Mesendoderm (in vitro differentiated cells): ENCODE results near the gene HRK.

Experiments
- DNase-seq: peaks from one replicate; pipeline ENCODE4 v3.0.0; 2013
- H2AK5ac ChIP-seq: 2 replicates; pipeline ENCODE4 v1.6.1; 2013; ENCODE audit warnings: low read length, inconsistent platforms
- H2BK120ac ChIP-seq: 2 replicates; pipeline ENCODE4 v1.6.1; 2013; ENCODE audit warnings: low read depth, mild to moderate bottlenecking, low read length, moderate library complexity, mixed read lengths
- H2BK15ac ChIP-seq: replicated peaks from 2 replicates; pipeline ENCODE4 v1.6.1; 2013; ENCODE audit warnings: low read depth, mild to moderate bottlenecking, moderate library complexity
- H2BK5ac ChIP-seq: 2 replicates; pipeline ENCODE4 v1.6.1; 2013; ENCODE audit warnings: low read length, inconsistent platforms
- H3K18ac ChIP-seq: 2 replicates; pipeline ENCODE4 v1.6.1; 2013; ENCODE audit warnings: mild to moderate bottlenecking, low read length, mixed read lengths
- H3K23ac ChIP-seq: one replicate; pipeline ENCODE4 v1.6.1; 2013; ENCODE audit warnings: low read length
- H3K27ac ChIP-seq: 2 replicates; pipeline ENCODE4 v1.5.1; 2013; ENCODE audit warnings: low read depth, mild to moderate bottlenecking, inconsistent platforms, low read length, moderate library complexity
- H3K27me3 ChIP-seq: 2 replicates; pipeline ENCODE4 v1.6.1; 2013; ENCODE audit warnings: low read length, control low read depth, mild to moderate bottlenecking, inconsistent platforms; ENCODE audit not compliant: insufficient read depth, poor library complexity
- H3K36me3 ChIP-seq: 2 replicates; pipeline ENCODE4 v1.6.1; 2013; ENCODE audit warnings: low read length, inconsistent platforms; ENCODE audit not compliant: control insufficient read depth, insufficient read depth
- H3K4ac ChIP-seq: one replicate; pipeline ENCODE4 v1.6.1; 2013; ENCODE audit warnings: low read depth, mild to moderate bottlenecking, low read length, moderate library complexity
- H3K4me1 ChIP-seq: 2 replicates; pipeline ENCODE4 v1.6.1; 2013; ENCODE audit warnings: low read depth, low read length, inconsistent platforms; ENCODE audit not compliant: control insufficient read depth
- H3K4me2 ChIP-seq: 2 replicates; pipeline ENCODE4 v1.6.1; 2013; ENCODE audit warnings: low read length
- H3K4me3 ChIP-seq: 2 replicates; pipeline ENCODE4 v1.5.1; 2013; ENCODE audit warnings: mild to moderate bottlenecking, low read length
- H3K56ac ChIP-seq: one replicate; pipeline ENCODE4 v1.6.1; 2013; ENCODE audit warnings: low read length
- H3K79me1 ChIP-seq: 2 replicates; pipeline ENCODE4 v1.6.1; 2013; ENCODE audit warnings: low read length, inconsistent platforms
- H3K79me2 ChIP-seq: 2 replicates; pipeline ENCODE4 v1.6.1; 2013; ENCODE audit warnings: mild to moderate bottlenecking, low read length; ENCODE audit not compliant: control insufficient read depth, insufficient read depth
- H3K9ac ChIP-seq: 2 replicates; pipeline ENCODE4 v1.6.1; 2013; ENCODE audit warnings: low read length, inconsistent platforms
- H4K5ac ChIP-seq: one replicate; pipeline ENCODE4 v1.6.1; 2013; ENCODE audit warnings: low read length
- H4K8ac ChIP-seq: one replicate; pipeline ENCODE4 v1.6.1; 2013; ENCODE audit warnings: low read depth, mild to moderate bottlenecking, control low read depth, low read length, moderate library complexity
- WGBS: extraction: QIAGEN DNeasy Blood & Tissue Kit; methylation state at CpG from one replicate; pipeline ENCODE4 v1.1.7; 2013; ENCODE audit warnings: low lambda C conversion rate, missing lambda C conversion rate; ENCODE audit not compliant: insufficient coverage; ENCODE audit errors: extremely low coverage; 5-methylcytosine and 5-hydroxymethylcytosine counted together

The HRK gene

GRCh38 chr12:116924558-116925453, 43.6 kb upstream of the HRK start:
- H3K36me3 ChIP-seq: no peaks in the 10 kb centered on the region
- no peak overlapping the region for H2BK15ac ChIP-seq
- no peak overlapping the region for H2BK5ac ChIP-seq
- no CpG with 5 or more reads among the region's 5 CpGs for WGBS
- H3K27ac ChIP-seq: no peak overlapping the region
- H3K79me2 ChIP-seq: no peaks in the 10 kb centered on the region
- no peaks in the 10 kb centered on the region for H3K27me3 ChIP-seq
- peak; percentile 82 for DNase-seq
- H2BK120ac ChIP-seq: no peak overlapping the region
- H3K79me1 ChIP-seq: peaks cover 2% of the 10 kb centered on the region
- no peak overlapping the region for H2AK5ac ChIP-seq
- H3K9ac ChIP-seq: no peak overlapping the region
- H3K56ac ChIP-seq: no peak overlapping the region
- no peak overlapping the region for H3K23ac ChIP-seq
- H3K4me1 ChIP-seq: peaks cover 3% of the 10 kb centered on the region
- no peak overlapping the region for H3K4ac ChIP-seq
- H3K18ac ChIP-seq: no peak overlapping the region
- no peak overlapping the region for H3K4me3 ChIP-seq
- no peak overlapping the region for H3K4me2 ChIP-seq
- no peak overlapping the region for H4K8ac ChIP-seq
- H4K5ac ChIP-seq: no peak overlapping the region

- H3K9ac ChIP-seq: no peak overlapping the region
- no peak overlapping the region for H2BK5ac ChIP-seq
- H2BK120ac ChIP-seq: no peak overlapping the region
- no peak overlapping the region for H3K27ac ChIP-seq
- no peaks in the 10 kb centered on the region for H3K27me3 ChIP-seq
- no peaks in the 10 kb centered on the region for H3K36me3 ChIP-seq
- H4K8ac ChIP-seq: no peak overlapping the region
- no peak overlapping the region for H3K23ac ChIP-seq
- no peak overlapping the region for H2BK15ac ChIP-seq
- no peak overlapping the region for H3K18ac ChIP-seq
- no peaks in the 10 kb centered on the region for H3K79me2 ChIP-seq
- no peak overlapping the region for H3K4ac ChIP-seq
- H3K4me1 ChIP-seq: peaks cover 1% of the 10 kb centered on the region
- no peak overlapping the region for H3K4me2 ChIP-seq
- DNase-seq: no peak
- H2AK5ac ChIP-seq: no peak overlapping the region
- peaks cover 3% of the 10 kb centered on the region for H3K79me1 ChIP-seq
- WGBS: no CpG with 5 or more reads among the region's 2 CpGs
- no peak overlapping the region for H3K4me3 ChIP-seq
- no peak overlapping the region for H4K5ac ChIP-seq
- no peak overlapping the region for H3K56ac ChIP-seq
Observed at GRCh38 chr12:116922194-116922897, 41.1 kb upstream of the HRK start.

- Histone ChIP-seq H2AK5ac (no peak overlapping the region), H3K27me3 (no peaks in the 10 kb centered on the region), H4K8ac (no peak overlapping the region), H3K4me2 (no peak overlapping the region), H3K4ac (no peak overlapping the region), H3K23ac (no peak overlapping the region), H3K4me1 (peaks cover 3% of the 10 kb centered on the region), H2BK5ac (no peak overlapping the region), H3K18ac (no peak overlapping the region), H3K36me3 (no peaks in the 10 kb centered on the region), H2BK120ac (no peak overlapping the region), H3K4me3 (no peak overlapping the region), H4K5ac (no peak overlapping the region), H3K27ac (no peak overlapping the region), H3K9ac (no peak overlapping the region), H3K79me1 (peaks cover 7% of the 10 kb centered on the region), H3K79me2 (no peaks in the 10 kb centered on the region), H2BK15ac (no peak overlapping the region), H3K56ac (no peak overlapping the region)
- no CpG with 5 or more reads among the region's 3 CpGs for WGBS
- DNase-seq: no peak
Observed at GRCh38 chr12:116920939-116921338, 39.7 kb upstream of the HRK start.

GRCh38 chr12:116919706-116920485, 38.7 kb upstream of the HRK start:
- no peak overlapping the region for H3K4ac ChIP-seq
- no peak overlapping the region for H4K5ac ChIP-seq
- H3K4me1 ChIP-seq: peaks cover 3% of the 10 kb centered on the region
- H3K18ac ChIP-seq: no peak overlapping the region
- no CpG with 5 or more reads among the region's 6 CpGs for WGBS
- no peak overlapping the region for H3K9ac ChIP-seq
- no peak overlapping the region for H3K56ac ChIP-seq
- no peaks in the 10 kb centered on the region for H3K36me3 ChIP-seq
- H3K27ac ChIP-seq: no peak overlapping the region
- no peaks in the 10 kb centered on the region for H3K79me2 ChIP-seq
- H3K4me2 ChIP-seq: no peak overlapping the region
- H3K79me1 ChIP-seq: peaks cover 6% of the 10 kb centered on the region
- H3K4me3 ChIP-seq: no peak overlapping the region
- H3K23ac ChIP-seq: no peak overlapping the region
- H4K8ac ChIP-seq: no peak overlapping the region
- no peak for DNase-seq
- no peak overlapping the region for H2BK5ac ChIP-seq
- no peak overlapping the region for H2BK15ac ChIP-seq
- H2BK120ac ChIP-seq: no peak overlapping the region
- no peaks in the 10 kb centered on the region for H3K27me3 ChIP-seq
- no peak overlapping the region for H2AK5ac ChIP-seq

GRCh38 chr12:116919247-116919661, 38.0 kb upstream of the HRK start:
- Histone ChIP-seq H3K4me3 (no peak overlapping the region), H3K79me2 (peaks cover under 1% of the 10 kb centered on the region), H3K56ac (no peak overlapping the region), H4K5ac (no peak overlapping the region), H2BK15ac (no peak overlapping the region), H3K4me2 (no peak overlapping the region), H3K79me1 (peaks cover 6% of the 10 kb centered on the region), H4K8ac (no peak overlapping the region), H2BK120ac (no peak overlapping the region), H2AK5ac (no peak overlapping the region), H3K27me3 (no peaks in the 10 kb centered on the region), H3K36me3 (no peaks in the 10 kb centered on the region), H3K23ac (no peak overlapping the region), H3K18ac (no peak overlapping the region), H3K4me1 (peaks cover 3% of the 10 kb centered on the region), H2BK5ac (no peak overlapping the region), H3K4ac (no peak overlapping the region), H3K27ac (no peak overlapping the region), H3K9ac (no peak overlapping the region)
- DNase-seq: peak; percentile 28
- no CpG with 5 or more reads among the region's 4 CpGs for WGBS
